ENCODE measurements around the gene RPS3A.

DNA sequence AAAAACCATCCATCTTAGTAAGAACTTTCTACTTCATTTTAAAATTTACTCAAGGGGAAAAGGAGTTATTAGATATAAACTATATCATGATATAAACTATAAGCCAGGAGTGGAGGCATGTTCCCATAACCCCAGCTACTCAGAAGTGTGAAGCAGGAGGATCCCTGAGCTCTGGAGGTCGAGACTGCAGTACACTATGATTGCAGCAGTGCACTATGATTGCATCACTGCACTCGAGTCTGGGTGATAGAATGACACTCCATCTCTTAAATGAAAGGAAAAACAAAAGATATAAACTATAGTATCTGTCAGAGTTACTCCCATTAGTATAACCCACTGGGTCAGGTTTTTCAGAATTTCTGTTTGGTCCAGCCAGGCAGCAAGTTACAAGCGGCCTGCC lies 47.6 kb downstream of the RPS3A start:
- TF ChIP-seq JUNB (CRISPR knock-in tag; IDR thresholded peaks at IDR 0.05; ENCODE audit: borderline replicate concordance) (no peak), MAX (IDR thresholded peaks at IDR 0.05) (no peak), ZNF570 (CRISPR knock-in tag; IDR thresholded peaks at IDR 0.05; ENCODE audit: borderline replicate concordance) (no peak), STAT6 (CRISPR knock-in tag; IDR thresholded peaks at IDR 0.05; ENCODE audit: borderline replicate concordance) (no peak), CBFB (CRISPR knock-in tag; IDR thresholded peaks at IDR 0.05) (no peak), ATF1 (CRISPR knock-in tag; IDR thresholded peaks at IDR 0.05) (no peak), RBFOX2 (IDR thresholded peaks at IDR 0.05; ENCODE audit: low read depth, low read length) (no peak), ZKSCAN5 (CRISPR knock-in tag; IDR thresholded peaks at IDR 0.05) (no peak), SP4 (CRISPR knock-in tag; IDR thresholded peaks at IDR 0.05) (no peak), JDP2 (CRISPR knock-in tag; IDR thresholded peaks at IDR 0.05; ENCODE audit: borderline replicate concordance) (no peak), ZBTB33 (CRISPR knock-in tag; IDR thresholded peaks at IDR 0.05) (no peak)
- TF ChIP-seq, protein P1, sequence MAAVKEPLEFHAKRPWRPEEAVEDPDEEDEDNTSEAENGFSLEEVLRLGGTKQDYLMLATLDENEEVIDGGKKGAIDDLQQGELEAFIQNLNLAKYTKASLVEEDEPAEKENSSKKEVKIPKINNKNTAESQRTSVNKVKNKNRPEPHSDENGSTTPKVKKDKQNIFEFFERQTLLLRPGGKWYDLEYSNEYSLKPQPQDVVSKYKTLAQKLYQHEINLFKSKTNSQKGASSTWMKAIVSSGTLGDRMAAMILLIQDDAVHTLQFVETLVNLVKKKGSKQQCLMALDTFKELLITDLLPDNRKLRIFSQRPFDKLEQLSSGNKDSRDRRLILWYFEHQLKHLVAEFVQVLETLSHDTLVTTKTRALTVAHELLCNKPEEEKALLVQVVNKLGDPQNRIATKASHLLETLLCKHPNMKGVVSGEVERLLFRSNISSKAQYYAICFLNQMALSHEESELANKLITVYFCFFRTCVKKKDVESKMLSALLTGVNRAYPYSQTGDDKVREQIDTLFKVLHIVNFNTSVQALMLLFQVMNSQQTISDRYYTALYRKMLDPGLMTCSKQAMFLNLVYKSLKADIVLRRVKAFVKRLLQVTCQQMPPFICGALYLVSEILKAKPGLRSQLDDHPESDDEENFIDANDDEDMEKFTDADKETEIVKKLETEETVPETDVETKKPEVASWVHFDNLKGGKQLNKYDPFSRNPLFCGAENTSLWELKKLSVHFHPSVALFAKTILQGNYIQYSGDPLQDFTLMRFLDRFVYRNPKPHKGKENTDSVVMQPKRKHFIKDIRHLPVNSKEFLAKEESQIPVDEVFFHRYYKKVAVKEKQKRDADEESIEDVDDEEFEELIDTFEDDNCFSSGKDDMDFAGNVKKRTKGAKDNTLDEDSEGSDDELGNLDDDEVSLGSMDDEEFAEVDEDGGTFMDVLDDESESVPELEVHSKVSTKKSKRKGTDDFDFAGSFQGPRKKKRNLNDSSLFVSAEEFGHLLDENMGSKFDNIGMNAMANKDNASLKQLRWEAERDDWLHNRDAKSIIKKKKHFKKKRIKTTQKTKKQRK (IDR thresholded peaks at IDR 0.05; ENCODE audit: low read length): no peak
- TF ChIP-seq, protein P2, sequence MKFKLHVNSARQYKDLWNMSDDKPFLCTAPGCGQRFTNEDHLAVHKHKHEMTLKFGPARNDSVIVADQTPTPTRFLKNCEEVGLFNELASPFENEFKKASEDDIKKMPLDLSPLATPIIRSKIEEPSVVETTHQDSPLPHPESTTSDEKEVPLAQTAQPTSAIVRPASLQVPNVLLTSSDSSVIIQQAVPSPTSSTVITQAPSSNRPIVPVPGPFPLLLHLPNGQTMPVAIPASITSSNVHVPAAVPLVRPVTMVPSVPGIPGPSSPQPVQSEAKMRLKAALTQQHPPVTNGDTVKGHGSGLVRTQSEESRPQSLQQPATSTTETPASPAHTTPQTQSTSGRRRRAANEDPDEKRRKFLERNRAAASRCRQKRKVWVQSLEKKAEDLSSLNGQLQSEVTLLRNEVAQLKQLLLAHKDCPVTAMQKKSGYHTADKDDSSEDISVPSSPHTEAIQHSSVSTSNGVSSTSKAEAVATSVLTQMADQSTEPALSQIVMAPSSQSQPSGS (CRISPR knock-in tag; IDR thresholded peaks at IDR 0.05): no peak
